Inflammatory macrophage treated with lipopolysaccharide for 4 hours (primary cell): Measurements from ENCODE around the gene C16orf86.
A peak's percentile ranks its signal among the peaks of the same experiment; 100 is the strongest.

Experiments used
- DNase-seq: peaks from one replicate; pipeline ENCODE4 v3.0.0-alpha.2; 2020

The C16orf86 gene

GRCh38 chr16:67699265-67699664 lies 32.7 kb downstream of the C16orf86 start:
- no peak for DNase-seq

DNA sequence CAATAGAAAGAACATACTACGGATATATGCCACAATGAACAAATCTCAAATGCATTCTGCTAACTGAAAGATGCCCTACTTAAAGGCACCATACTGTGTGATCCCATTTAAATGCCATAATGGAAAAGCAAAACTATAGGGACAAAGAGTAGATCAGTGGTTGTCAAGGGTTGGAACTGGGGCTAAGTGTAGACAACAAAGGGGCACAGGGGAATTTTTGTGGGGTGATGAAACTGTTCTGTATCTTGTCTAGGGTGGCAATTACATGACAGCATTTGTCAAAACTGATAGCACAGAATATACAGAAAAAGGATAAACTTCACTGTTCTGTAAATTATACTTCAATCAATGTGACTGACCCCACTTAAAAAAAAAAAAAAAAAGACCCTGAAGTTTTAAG lies 34.8 kb downstream of the C16orf86 start:
- DNase-seq, result no peak

DNA sequence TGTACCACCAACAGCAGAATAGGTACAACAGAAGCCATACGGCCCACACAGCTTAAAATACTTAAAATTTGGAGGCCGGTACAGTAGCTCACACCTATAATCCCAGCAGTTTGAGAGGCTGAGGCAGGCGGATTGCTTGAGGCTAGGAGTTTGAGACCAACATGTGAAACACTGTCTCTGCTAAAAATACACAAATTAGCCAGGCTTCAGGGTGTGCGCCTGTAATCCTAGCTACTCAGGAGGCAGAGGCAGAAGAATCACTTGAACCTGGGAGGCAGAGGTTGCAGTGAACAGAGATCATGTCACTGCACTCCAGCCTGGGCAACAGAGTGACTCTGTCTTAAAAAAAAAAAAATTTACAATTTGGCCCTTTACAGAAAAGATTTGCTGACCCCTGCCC lies 35.5 kb downstream of the C16orf86 start:
- DNase-seq, result no peak

DNA sequence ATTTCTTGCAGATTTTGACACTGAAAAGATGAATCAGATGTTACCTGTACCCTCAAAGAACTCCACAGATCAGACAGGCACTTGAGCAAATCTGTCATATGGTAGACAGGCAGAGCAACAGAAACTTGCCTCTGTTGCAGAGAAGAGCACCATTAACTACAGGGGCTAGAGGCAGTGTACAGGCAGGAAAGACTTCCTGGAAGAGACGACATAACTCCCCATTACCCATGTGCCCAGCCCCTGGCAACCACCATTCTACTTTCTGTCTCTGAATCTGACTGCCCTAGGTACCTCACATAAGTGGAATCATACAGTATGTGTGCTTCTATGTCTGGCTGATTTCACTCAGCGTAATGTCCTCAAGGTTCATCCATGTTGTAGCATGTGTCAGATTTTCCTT lies 37.0 kb downstream of the C16orf86 start:
- DNase-seq, result no peak

GRCh38 chr16:67704110-67704509 lies 37.5 kb downstream of the C16orf86 start:
- peak; percentile 32 for DNase-seq

DNA sequence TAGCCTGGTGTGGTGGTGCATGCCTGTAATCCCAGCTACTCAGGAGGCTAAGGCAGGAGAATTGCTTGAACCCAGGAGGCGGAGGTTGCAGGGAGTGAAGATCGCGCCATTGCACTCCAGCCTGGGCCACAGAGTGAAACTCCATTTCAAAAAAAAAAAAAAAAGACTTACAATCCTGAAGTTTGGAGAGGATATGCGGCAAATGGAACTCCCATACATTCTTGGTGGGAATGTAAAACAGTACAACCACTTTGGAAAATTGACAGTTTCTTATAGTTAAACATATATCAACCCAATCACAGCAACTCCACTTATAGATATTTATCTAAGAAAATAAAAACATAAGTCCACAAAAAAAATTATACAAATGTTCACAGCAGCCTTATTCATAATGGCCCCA lies 40.6 kb downstream of the C16orf86 start:
- no peak for DNase-seq

DNA sequence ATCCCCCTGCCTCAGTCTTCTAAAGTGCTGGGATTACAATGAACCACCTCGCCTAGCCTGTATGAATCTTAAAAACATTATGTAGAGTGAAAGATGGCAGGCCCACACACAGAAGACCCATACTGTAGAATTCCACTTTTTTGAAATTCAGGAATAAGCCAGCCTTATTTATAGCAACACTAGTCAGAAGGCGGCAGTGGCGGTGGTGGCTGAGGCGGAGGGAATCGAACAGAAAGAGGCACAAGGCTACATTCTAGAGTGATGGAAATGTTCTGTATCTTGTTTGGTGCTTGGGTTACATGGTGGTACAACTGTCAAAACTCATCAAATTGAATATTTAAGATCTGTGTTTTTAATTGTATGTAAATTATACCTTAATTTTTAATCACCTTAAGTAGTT lies 41.2 kb downstream of the C16orf86 start:
- no peak for DNase-seq

DNA sequence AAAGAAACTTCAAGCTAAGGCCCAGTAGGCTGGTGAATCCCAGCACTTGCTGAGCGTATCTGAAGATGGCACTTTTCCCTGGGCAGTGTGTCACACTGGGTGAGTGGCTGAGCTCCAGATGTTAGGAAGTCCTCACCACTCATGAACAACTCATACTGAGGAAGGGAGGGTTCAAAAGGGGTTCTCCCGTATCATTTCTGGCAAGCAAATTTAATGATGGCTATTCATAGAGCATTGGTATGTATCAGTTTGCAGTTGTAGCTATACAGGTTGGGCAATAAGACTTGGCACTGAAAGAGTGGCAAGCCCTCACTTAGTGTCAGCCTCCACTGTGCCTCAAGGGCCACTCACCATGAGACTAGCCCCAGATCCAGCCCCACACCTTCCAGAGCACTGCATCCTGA lies 41.8 kb downstream of the C16orf86 start:
- no peak for DNase-seq

DNA sequence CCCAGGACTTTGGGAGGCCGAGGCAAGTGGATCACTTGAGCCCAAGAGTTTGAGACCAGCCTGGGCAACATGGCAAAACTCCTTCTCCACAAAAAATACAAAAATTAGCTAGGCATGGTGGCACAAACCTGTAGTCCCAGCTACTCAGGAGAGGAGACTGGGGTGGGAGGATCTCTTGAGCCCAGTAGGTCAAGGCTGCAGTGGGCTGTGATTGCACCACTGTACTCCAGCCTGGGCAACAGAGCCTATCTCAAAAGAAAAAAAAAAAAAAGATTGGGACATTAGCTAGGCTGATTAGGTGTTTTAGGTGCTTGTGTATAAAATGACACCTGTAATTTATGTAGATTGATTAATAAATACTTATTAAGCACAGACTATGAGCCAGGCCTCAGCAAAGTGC lies 42.4 kb downstream of the C16orf86 start:
- DNase-seq, result no peak

DNA sequence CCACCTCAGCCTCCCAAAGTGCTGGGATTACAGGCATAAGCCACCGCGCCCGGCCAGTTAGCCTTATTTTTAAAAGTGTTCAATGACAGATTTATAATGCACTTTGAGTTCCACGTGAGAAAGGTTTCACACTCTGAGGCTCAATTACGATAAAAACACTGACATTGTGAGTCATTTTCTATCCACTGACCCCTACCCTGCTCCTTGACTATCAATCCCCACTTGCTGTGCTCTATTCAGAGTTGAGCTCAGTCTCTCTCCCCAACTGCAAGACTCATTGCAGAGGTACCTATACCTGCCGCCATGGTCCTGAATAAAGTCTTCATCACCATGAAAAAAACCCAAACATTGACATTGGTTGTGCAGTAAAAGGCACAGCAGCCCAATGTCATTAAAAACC lies 44.0 kb downstream of the C16orf86 start:
- no peak for DNase-seq

- DNase-seq, result peak; percentile 4
Measured at GRCh38 chr16:67713647-67714273, 47.1 kb downstream of the C16orf86 start.

DNA sequence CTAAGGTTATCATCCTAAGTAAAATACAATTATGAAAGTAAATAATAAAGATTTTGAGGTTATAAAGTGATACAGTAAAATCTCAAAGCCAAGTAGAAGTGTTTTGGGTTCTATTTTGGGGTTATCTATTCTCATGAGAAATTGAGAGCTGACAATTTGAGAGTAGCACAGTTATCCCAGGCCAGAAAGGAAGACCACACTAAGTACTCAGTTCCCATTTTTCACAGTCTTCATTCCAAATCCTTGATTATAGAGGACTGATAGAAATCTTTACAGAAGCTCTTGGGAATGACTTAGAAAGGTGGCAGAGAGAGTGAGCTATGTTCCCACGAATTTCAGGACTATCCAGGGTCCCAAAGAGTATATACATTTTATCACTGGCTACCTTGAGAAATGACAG lies 47.9 kb downstream of the C16orf86 start:
- no peak for DNase-seq

- DNase-seq, result no peak
Measured at GRCh38 chr16:67716097-67716496, 49.5 kb downstream of the C16orf86 start.
